OCI-LY1 (cell line): ENCODE data around the gene NOTUM.

Experiments
- H2AFZ ChIP-seq: fragments of 200-600 bp; sonication (generic), shearing (Covaris generic); 2 replicates; pipeline ENCODE4 v1.6.0; 2014; ENCODE audit warnings: antibody characterized with exemption, mild to moderate bottlenecking, low read length
- H3F3A ChIP-seq: fragments of 200-600 bp; sonication (generic), shearing (Covaris generic); 2 replicates; pipeline ENCODE4 v1.6.0; 2014; ENCODE audit warnings: mild to moderate bottlenecking, antibody characterized with exemption, low read length, moderate library complexity; ENCODE audit not compliant: insufficient read depth
- H3K27ac ChIP-seq: fragments of 200-600 bp; sonication (generic); 2 replicates; pipeline ENCODE4 v1.5.1; 2014; ENCODE audit warnings: low read length, mixed run types, mild to moderate bottlenecking, low read depth; ENCODE audit not compliant: poor library complexity, severe bottlenecking
- H3K27me3 ChIP-seq: fragments of 200-600 bp; sonication (generic); 2 replicates; pipeline ENCODE4 v1.6.0; 2014; ENCODE audit warnings: antibody characterized with exemption, mild to moderate bottlenecking, low read length, moderate library complexity; ENCODE audit not compliant: insufficient read depth
- H3K36me3 ChIP-seq: fragments of 200-600 bp; sonication (generic); 2 replicates; pipeline ENCODE4 v1.6.1; 2014; ENCODE audit warnings: mild to moderate bottlenecking, antibody characterized with exemption, low read length, moderate library complexity, mixed read lengths; ENCODE audit not compliant: insufficient read depth
- H3K4me1 ChIP-seq: fragments of 200-600 bp; sonication (generic); 2 replicates; pipeline ENCODE4 v1.5.1; 2014; ENCODE audit warnings: mild to moderate bottlenecking, low read length, moderate library complexity; ENCODE audit not compliant: insufficient read depth, severe bottlenecking
- H3K4me2 ChIP-seq: fragments of 200-600 bp; sonication (generic), shearing (Covaris generic); 2 replicates; pipeline ENCODE4 v1.6.1; 2014; ENCODE audit warnings: low read length
- H3K4me3 ChIP-seq: fragments of 200-600 bp; sonication (generic); 2 replicates; pipeline ENCODE4 v1.5.1; 2014; ENCODE audit warnings: low read length, low read depth, mild to moderate bottlenecking, mixed read lengths; ENCODE audit not compliant: poor library complexity, severe bottlenecking
- H3K79me2 ChIP-seq: fragments of 200-600 bp; shearing (Covaris generic); 2 replicates; pipeline ENCODE4 v1.6.1; 2016; ENCODE audit warnings: mixed run types, low read length, mixed read lengths; ENCODE audit not compliant: insufficient read depth
- H3K9ac ChIP-seq: fragments of 200-600 bp; sonication (generic), shearing (Covaris generic); 2 replicates; pipeline ENCODE4 v1.6.1; 2014; ENCODE audit warnings: mild to moderate bottlenecking, low read length, mixed read lengths
- H3K9me2 ChIP-seq: fragments of 200-600 bp; sonication (generic), shearing (Covaris generic); 2 replicates; pipeline ENCODE4 v1.6.1; 2014; ENCODE audit warnings: low read depth, mild to moderate bottlenecking, low read length, mixed read lengths
- H3K9me3 ChIP-seq: fragments of 200-600 bp; shearing (Covaris generic); 2 replicates; pipeline ENCODE4 v1.6.1; 2014; ENCODE audit warnings: low read length, mixed read lengths
- H4K20me1 ChIP-seq: fragments of 200-600 bp; sonication (generic), shearing (Covaris generic); 2 replicates; pipeline ENCODE4 v1.6.0; 2016; ENCODE audit warnings: mild to moderate bottlenecking, low read length; ENCODE audit not compliant: insufficient read depth
- CTCF ChIP-seq: fragments of 200-600 bp; sonication (generic), shearing (Covaris generic); IDR thresholded peaks from 2 replicates; pipeline ENCODE4 v1.5.1; 2017; ENCODE audit warnings: mild to moderate bottlenecking, antibody characterized with exemption, low read length, moderate library complexity, mixed read lengths
- EZH2 ChIP-seq: fragments of 200-600 bp; sonication (generic), shearing (Covaris generic); IDR thresholded peaks from 2 replicates; pipeline ENCODE4 v1.8.0; 2017; ENCODE audit warnings: borderline replicate concordance, mixed run types, mild to moderate bottlenecking, antibody characterized with exemption, low read length, moderate library complexity, mixed read lengths

Gene NOTUM

GRCh38 chr17:81941484-81942166, 19.4 kb downstream of the NOTUM start:
- H3K4me2 ChIP-seq = no peak overlapping the region

GRCh38 chr17:81940538-81941483, 20.2 kb downstream of the NOTUM start:
- Histone ChIP-seq H3K27ac (no peak overlapping the region), H3K4me2 (no peak overlapping the region), H3K36me3 (no peaks in the 10 kb centered on the region), H3K27me3 (0 out of 2 replicates have a peak, but pooled peaks cover 7% of the 10 kb centered on the region), H2AFZ (no peak overlapping the region), H3F3A (no peaks in the 10 kb centered on the region), H3K9ac (no peak overlapping the region), H3K9me3 (no peaks in the 10 kb centered on the region), H3K4me1 (peaks cover 18% of the 10 kb centered on the region), H3K9me2 (no peaks in the 10 kb centered on the region), H4K20me1 (no peaks in the 10 kb centered on the region), H3K4me3 (no peak overlapping the region), H3K79me2 (no peaks in the 10 kb centered on the region)
- TF ChIP-seq EZH2 (no peak), CTCF (no peak)

More at GRCh38 chr17:81941484-81942166, 19.4 kb downstream of the NOTUM start:
- Histone ChIP-seq H3K79me2 (no peaks in the 10 kb centered on the region), H3K9me2 (no peaks in the 10 kb centered on the region), H3K4me3 (no peak overlapping the region), H3K4me1 (peaks cover 15% of the 10 kb centered on the region), H3K27me3 (0 out of 2 replicates have a peak, but pooled peaks cover 6% of the 10 kb centered on the region), H3K9ac (no peak overlapping the region), H3K36me3 (no peaks in the 10 kb centered on the region), H3K9me3 (no peaks in the 10 kb centered on the region), H3F3A (no peaks in the 10 kb centered on the region), H4K20me1 (no peaks in the 10 kb centered on the region), H3K27ac (no peak overlapping the region), H2AFZ (no peak overlapping the region)
- TF ChIP-seq CTCF (no peak), EZH2 (no peak)

- Histone ChIP-seq H3K9ac (no peak overlapping the region), H3F3A (no peaks in the 10 kb centered on the region)
These were observed 21.1 kb downstream of the NOTUM start for GRCh38 chr17:81939881-81940385.

More at GRCh38 chr17:81939881-81940385, 21.1 kb downstream of the NOTUM start:
- H3K79me2 ChIP-seq = no peaks in the 10 kb centered on the region
- H3K9me2 ChIP-seq = no peaks in the 10 kb centered on the region
- no peaks in the 10 kb centered on the region for H3K9me3 ChIP-seq
- no peaks in the 10 kb centered on the region for H4K20me1 ChIP-seq
- TF ChIP-seq CTCF = no peak
- no peak for TF ChIP-seq EZH2
- no peak overlapping the region for H3K4me3 ChIP-seq
- H3K4me2 ChIP-seq = no peak overlapping the region
- H2AFZ ChIP-seq = no peak overlapping the region
- H3K27me3 ChIP-seq = 0 out of 2 replicates have a peak, but pooled peaks cover 9% of the 10 kb centered on the region
- H3K4me1 ChIP-seq = peaks cover 18% of the 10 kb centered on the region
- no peaks in the 10 kb centered on the region for H3K36me3 ChIP-seq
- H3K27ac ChIP-seq = no peak overlapping the region
